HepG2 (cell line): ENCODE results near the gene GMCL2. TPM values are rescaled to one million over a fixed set of nuclear protein-coding genes. Genes with fewer than 3 reads are reported as not detected.

Experiments used
- HMGXB3 ChIP-seq: sonication (generic); formaldehyde crosslinking; IDR thresholded peaks from 2 replicates; pipeline ENCODE4 v1.4.0; 2020; ENCODE audit warnings: missing genetic modification reagents, borderline replicate concordance
- KDM2A ChIP-seq: sonication (generic); formaldehyde crosslinking; IDR thresholded peaks from 2 replicates; pipeline ENCODE4 v1.4.0; 2020; ENCODE audit warnings: low read depth, missing genetic modification reagents, borderline replicate concordance
- U2AF2 ChIP-seq: fragments of 200-400 bp; formaldehyde crosslinking; IDR thresholded peaks from 2 replicates; pipeline ENCODE4 v1.6.1; 2017; ENCODE audit warnings: low read depth, mild to moderate bottlenecking, low read length
- YY1 ChIP-seq: IDR thresholded peaks from 2 replicates; pipeline ENCODE4 v1.6.1; 2011; ENCODE audit warnings: low read length, low read depth, moderate library complexity, mild to moderate bottlenecking; ENCODE audit not compliant: insufficient read depth, insufficient replicate concordance
- ZBTB2 ChIP-seq: sonication (generic); formaldehyde crosslinking; IDR thresholded peaks from 2 replicates; pipeline ENCODE4 v1.8.0; 2022; ENCODE audit warnings: low read depth, missing genetic modification reagents
- ZNF441 ChIP-seq: sonication (generic); formaldehyde crosslinking; IDR thresholded peaks from 2 replicates; pipeline ENCODE4 v1.7.0; 2021; ENCODE audit warnings: missing genetic modification reagents, borderline replicate concordance
- polyA plus RNA-seq, 8 experiments: library from polyadenylated mRNA; depleted of rRNA in 3 of 8; stranded (reverse) in 7 of 8; unstranded in 1 of 8; fragments of >200 nt; fragmentation: Illumina TruSeq in 4 of 8; extraction: Trizol in 4 of 8; gene quantifications; 2 replicates each; pipeline versions ENCODE4 v1.2.1 to v1.2.3, GENCODE V29; 2011 to 2016; ENCODE audit warnings: low read depth in 4 of 8, missing spikeins in 1 of 8, mixed read lengths in 1 of 8; ENCODE audit not compliant: insufficient read depth in 1 of 8
- total RNA-seq, 5 experiments: library from RNA; depleted of rRNA; stranded (reverse); fragments of >200 nt; fragmentation: Illumina TruSeq; extraction: Trizol; gene quantifications; 2 replicates each; pipeline ENCODE4 v1.2.3, GENCODE V29; 2016; ENCODE audit warnings: low read depth in 1 of 5

GMCL2 gene
- total and polyA plus RNA-seq, 2 of the 13 experiments (the other 11 are each of a cell fraction or from before 2014, with no cell fraction given): 0.03 TPM; not detected in 1

GRCh38 chr5:178204935-178205748 is 18.0 kb upstream of the GMCL2 start (continued):
- TF ChIP-seq HMGXB3 (CRISPR knock-in tag): peak; percentile 89
- TF ChIP-seq U2AF2: no peak
- peak; percentile 61 for TF ChIP-seq ZNF441 (CRISPR knock-in tag)
- peak; percentile 21; the same call in 1 of the 2 replicates for TF ChIP-seq ZBTB2 (CRISPR knock-in tag)
- TF ChIP-seq YY1: peak; percentile 19
- TF ChIP-seq KDM2A: peak; percentile 90
